Activated CD8-positive, alpha-beta T cell treated with anti-CD3 and anti-CD28 coated beads for 36 hours (primary cell): ENCODE data around the gene PUS10. TPM values are rescaled to one million over a fixed set of nuclear protein-coding genes. Genes with fewer than 3 reads are reported as not detected.
A peak's percentile ranks its signal among the peaks of the same experiment; 100 is the strongest.

Experiments used
- ATAC-seq: fragments of 200-7000 bp; cut with Tn5 transposase; one replicate; pipeline ENCODE4 v1.10.0; 2021; ENCODE audit warnings: mild to moderate bottlenecking, moderate library complexity
- CTCF ChIA-PET: fragments of 350-600 bp; sonication (Branson Sonifier 250); formaldehyde crosslinking; loops from one replicate; lab custom pipeline; 2021; ENCODE audit warnings: antibody characterized with exemption; lab: Charles Lee
- POLR2A ChIA-PET: fragments of 350-600 bp; sonication (Branson Sonifier 250); formaldehyde crosslinking; loops from one replicate; lab custom pipeline; 2021; ENCODE audit warnings: antibody characterized with exemption; lab: Charles Lee
- DNase-seq: peaks from one replicate; pipeline ENCODE4 v3.0.0-alpha.2; 2020
- H3K27ac Mint-ChIP-seq: one replicate; pipeline ENCODE4 v1.8.0; 2021; ENCODE audit warnings: mild to moderate bottlenecking, mixed read lengths
- H3K27me3 Mint-ChIP-seq: one replicate; pipeline ENCODE4 v1.8.0; 2021; ENCODE audit warnings: mixed read lengths
- H3K36me3 Mint-ChIP-seq: one replicate; pipeline ENCODE4 v1.8.0; 2021; ENCODE audit warnings: low read depth, mixed read lengths
- H3K4me1 Mint-ChIP-seq: one replicate; pipeline ENCODE4 v1.8.0; 2021; ENCODE audit warnings: low read depth, mixed read lengths
- H3K4me3 Mint-ChIP-seq: one replicate; pipeline ENCODE4 v1.8.0; 2021; ENCODE audit warnings: mild to moderate bottlenecking, moderate library complexity, mixed read lengths
- H3K9me3 Mint-ChIP-seq: one replicate; pipeline ENCODE4 v1.8.0; 2021; ENCODE audit warnings: mixed read lengths
- intact Hi-C: fragments of 100-400 bp; cut with micrococcal nuclease; formaldehyde crosslinking; loops from one replicate; pipeline ENCODE4 v1.10.0; 2022
- total RNA-seq, 2 experiments: library from RNA; stranded (reverse); gene quantifications; one replicate each; pipeline ENCODE4 v1.2.3, GENCODE V29; 2021
- TF ChIP-seq, protein P1 (sequence below): fragments of 200-600 bp; IDR thresholded peaks from one replicate; pipeline ENCODE4 v1.8.0; 2022; ENCODE audit warnings: antibody characterized with exemption, mild to moderate bottlenecking

Gene PUS10
- total RNA-seq, 2 experiments from 2014 or later: 7.9 to 8.7 TPM

DNA sequence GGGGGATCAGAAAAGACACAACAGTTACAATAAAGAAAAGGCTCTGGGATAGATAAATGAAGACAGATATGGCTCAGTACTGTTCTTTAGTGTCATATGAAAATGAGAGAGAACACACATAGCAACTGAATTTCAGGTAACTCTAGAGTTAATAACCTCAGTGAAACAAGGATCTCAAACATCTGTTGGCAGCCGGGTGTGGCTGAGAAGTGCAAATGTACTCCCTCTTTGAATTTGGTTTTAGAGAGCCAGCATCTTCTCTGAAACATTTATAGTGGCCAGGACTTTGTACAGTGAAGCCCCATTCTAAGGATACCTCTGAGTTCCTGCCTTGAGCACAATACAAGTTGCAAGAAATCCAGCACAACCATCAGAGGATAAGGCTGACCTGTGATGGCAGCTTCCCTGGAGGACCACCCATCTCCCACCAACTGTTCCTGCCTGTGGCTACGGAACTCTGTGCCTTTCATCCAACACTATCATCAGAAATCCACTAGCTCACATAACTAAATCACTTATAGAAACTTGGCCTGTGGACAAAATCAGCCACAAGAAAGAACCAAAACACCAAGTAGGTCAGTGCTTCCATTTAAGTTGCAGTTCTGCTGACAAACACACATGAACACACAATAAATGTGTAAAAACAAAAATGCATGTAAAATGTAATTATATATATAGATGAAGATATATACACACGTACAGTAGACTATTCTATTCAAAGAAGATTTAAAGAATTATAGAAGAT, 37.8 kb downstream of the PUS10 start:
- POLR2A ChIA-PET: no interaction called here
- Mint-ChIP-seq H3K27ac (no peak overlapping the region), H3K4me3 (no peak overlapping the region)

DNA sequence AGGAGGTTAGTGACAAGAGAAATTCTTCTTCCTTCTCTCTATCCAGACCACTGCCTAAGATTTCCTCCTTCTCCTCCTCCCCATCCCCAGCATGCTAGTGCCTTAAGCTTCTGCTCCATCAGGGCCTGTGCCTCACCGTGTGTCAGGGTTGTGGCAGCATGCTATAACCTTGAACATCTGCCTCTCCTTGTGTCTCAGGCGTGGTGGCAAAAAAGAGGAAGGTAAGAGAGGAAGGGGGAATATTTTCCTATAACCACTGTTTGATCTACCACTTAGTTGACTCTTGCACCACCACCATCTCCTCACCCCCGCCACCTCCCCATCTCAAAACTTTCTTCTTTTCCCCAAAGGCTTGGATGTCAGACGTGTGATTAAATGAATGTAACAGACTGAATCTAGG, 38.8 kb downstream of the PUS10 start:
- intact Hi-C loops: no loop called here
- no peaks in the 10 kb centered on the region for H3K36me3 Mint-ChIP-seq
- no peak overlapping the region for H3K4me3 Mint-ChIP-seq
- TF ChIP-seq, protein P1, sequence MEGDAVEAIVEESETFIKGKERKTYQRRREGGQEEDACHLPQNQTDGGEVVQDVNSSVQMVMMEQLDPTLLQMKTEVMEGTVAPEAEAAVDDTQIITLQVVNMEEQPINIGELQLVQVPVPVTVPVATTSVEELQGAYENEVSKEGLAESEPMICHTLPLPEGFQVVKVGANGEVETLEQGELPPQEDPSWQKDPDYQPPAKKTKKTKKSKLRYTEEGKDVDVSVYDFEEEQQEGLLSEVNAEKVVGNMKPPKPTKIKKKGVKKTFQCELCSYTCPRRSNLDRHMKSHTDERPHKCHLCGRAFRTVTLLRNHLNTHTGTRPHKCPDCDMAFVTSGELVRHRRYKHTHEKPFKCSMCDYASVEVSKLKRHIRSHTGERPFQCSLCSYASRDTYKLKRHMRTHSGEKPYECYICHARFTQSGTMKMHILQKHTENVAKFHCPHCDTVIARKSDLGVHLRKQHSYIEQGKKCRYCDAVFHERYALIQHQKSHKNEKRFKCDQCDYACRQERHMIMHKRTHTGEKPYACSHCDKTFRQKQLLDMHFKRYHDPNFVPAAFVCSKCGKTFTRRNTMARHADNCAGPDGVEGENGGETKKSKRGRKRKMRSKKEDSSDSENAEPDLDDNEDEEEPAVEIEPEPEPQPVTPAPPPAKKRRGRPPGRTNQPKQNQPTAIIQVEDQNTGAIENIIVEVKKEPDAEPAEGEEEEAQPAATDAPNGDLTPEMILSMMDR: no peak
- no peaks in the 10 kb centered on the region for H3K9me3 Mint-ChIP-seq
- H3K27me3 Mint-ChIP-seq: no peaks in the 10 kb centered on the region
- peaks cover 21% of the 10 kb centered on the region for H3K4me1 Mint-ChIP-seq
- ATAC-seq: no peak
- ChIA-PET POLR2A (no interaction called here), CTCF (no interaction called here)
- no peak for DNase-seq
- H3K27ac Mint-ChIP-seq: no peak overlapping the region

More for the DNA sequence above, 37.8 kb downstream of the PUS10 start:
- Mint-ChIP-seq H3K36me3 (no peaks in the 10 kb centered on the region), H3K9me3 (no peaks in the 10 kb centered on the region), H3K4me1 (peaks cover 21% of the 10 kb centered on the region), H3K27me3 (no peaks in the 10 kb centered on the region)
- intact Hi-C loops: no loop called here
- CTCF ChIA-PET: interaction anchor here (0.9 kb wide), 1 partner anchor 13 kb away, joined by 3 read pairs; no protein-coding TSS in a partner anchor
- no peak for ATAC-seq
- TF ChIP-seq, protein P1: no peak
- no peak for DNase-seq

DNA sequence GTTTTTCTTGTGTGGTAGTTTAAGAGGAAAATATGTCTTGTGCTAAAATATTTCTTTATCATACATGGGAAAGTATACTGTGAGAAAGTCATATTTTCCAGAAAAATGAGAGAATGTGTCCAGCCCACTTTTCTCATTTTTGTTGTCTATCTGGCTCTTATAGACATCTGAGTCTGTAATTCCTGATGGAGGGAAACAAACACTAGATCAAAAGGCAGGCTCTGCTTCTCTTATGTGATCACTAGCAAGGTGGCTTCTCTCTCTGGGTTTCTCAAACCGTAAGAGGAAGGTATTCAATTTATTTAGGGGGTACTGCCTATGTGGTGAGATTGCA, 40.5 kb downstream of the PUS10 start:
- Mint-ChIP-seq H3K36me3 (no peaks in the 10 kb centered on the region), H3K27me3 (no peaks in the 10 kb centered on the region), H3K9me3 (no peaks in the 10 kb centered on the region), H3K4me1 (peaks cover 22% of the 10 kb centered on the region), H3K4me3 (no peak overlapping the region), H3K27ac (no peak overlapping the region)
- ChIA-PET POLR2A (no interaction called here), CTCF (interaction anchor here (1.1 to 2.2 kb wide), 3 partner anchors 10 to 21 kb away, joined by 3 to 8 read pairs (median 5); no protein-coding TSS in a partner anchor)
- TF ChIP-seq, protein P1: no peak
- ATAC-seq (peak; percentile 40), DNase-seq (no peak)
- intact Hi-C loops: no loop called here

DNA sequence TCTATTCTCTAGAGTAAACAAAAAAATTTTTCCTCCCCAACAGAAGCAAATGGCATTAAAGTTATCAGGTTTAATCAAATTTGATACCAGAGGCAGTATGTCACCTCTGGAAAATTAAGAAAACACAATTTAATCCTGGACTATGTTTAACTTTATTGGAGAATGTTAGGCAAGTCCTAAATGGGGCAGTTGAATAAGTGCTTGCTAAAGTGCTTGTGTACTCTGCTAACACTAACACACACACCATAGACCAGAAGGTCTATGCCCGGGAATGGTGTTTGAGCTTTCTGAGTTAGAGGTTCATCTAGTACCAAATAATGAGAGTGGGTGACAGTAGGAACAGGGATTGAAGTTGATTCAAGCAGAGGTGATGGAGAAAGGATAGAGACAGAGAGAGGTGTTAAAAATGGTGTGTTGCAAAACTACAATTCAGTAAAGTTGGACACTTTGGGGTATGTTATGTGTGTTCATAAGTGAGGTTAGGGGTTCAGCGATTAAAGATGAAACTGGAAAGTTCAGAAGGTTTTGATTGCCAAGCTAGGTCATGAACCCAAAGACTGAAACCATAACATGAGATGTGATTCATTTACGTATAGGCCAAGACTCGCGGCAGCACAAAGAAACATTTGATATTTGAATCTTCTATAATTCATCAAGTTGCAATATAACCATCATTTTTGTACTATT, 41.0 kb downstream of the PUS10 start:
- Mint-ChIP-seq H3K4me1 (peaks cover 24% of the 10 kb centered on the region), H3K27ac (peak overlapping the region; percentile 2)
- ATAC-seq: peak; percentile 89

More for the DNA sequence above, 41.0 kb downstream of the PUS10 start:
- intact Hi-C loops: no loop called here
- no peaks in the 10 kb centered on the region for H3K27me3 Mint-ChIP-seq
- POLR2A ChIA-PET: interaction anchor here (1.8 kb wide), 1 partner anchor 9 kb away, joined by 5 read pairs; no protein-coding TSS in a partner anchor
- DNase-seq: peak; percentile 27
- no peaks in the 10 kb centered on the region for H3K9me3 Mint-ChIP-seq
- CTCF ChIA-PET: interaction anchor here (1.1 to 2.2 kb wide), 4 partner anchors 9 to 176 kb away, joined by 3 to 8 read pairs (median 4); no protein-coding TSS in a partner anchor
- H3K36me3 Mint-ChIP-seq: peaks cover 1% of the 10 kb centered on the region
- no peak overlapping the region for H3K4me3 Mint-ChIP-seq
- TF ChIP-seq, protein P1: no peak
